SK-N-MC (cell line): ENCODE measurements around the gene NEK3.
"Not testable (repeated sequence)": the region's sequence is repeated elsewhere in the genome, so short reads cannot be mapped to it uniquely, and the experiment has no call there.

Source experiments
- DNase-seq: peaks from one replicate; pipeline ENCODE4 v3.0.0-alpha.2; 2011; ENCODE audit warnings: low read depth, low spot score
- H3K27ac ChIP-seq: fragments of 200-600 bp; sonication (generic); 2 replicates; pipeline ENCODE4 v1.5.1; 2016; ENCODE audit warnings: mixed run types
- H3K36me3 ChIP-seq: fragments of 200-600 bp; sonication (generic); 2 replicates; pipeline ENCODE4 v1.6.1; 2017; ENCODE audit warnings: antibody characterized with exemption, low read length, mixed read lengths; ENCODE audit not compliant: insufficient read depth
- H3K4me3 ChIP-seq: fragments of 200-600 bp; sonication (generic); 2 replicates; pipeline ENCODE4 v1.5.1; 2016
- H3K9ac ChIP-seq: fragments of 200-600 bp; sonication (generic); 2 replicates; pipeline ENCODE4 v1.8.0; 2017; ENCODE audit warnings: mixed run types, mixed read lengths; ENCODE audit not compliant: insufficient read length
- H3K9me3 ChIP-seq: fragments of 200-600 bp; sonication (generic); 2 replicates; pipeline ENCODE4 v1.6.1; 2017; ENCODE audit warnings: low read depth, mild to moderate bottlenecking, antibody characterized with exemption, low read length, moderate library complexity, mixed read lengths
- EZH2 ChIP-seq: fragments of 200-600 bp; sonication (generic); IDR thresholded peaks from one replicate; pipeline ENCODE4 v1.6.1; 2017; ENCODE audit warnings: antibody characterized with exemption
- FOXP2 ChIP-seq: optimal IDR thresholded peaks from 2 replicates; pipeline ENCODE3; 2011; ENCODE audit warnings: mild to moderate bottlenecking, moderate library complexity; ENCODE audit not compliant: insufficient read depth; ENCODE audit errors: extremely low read length, control extremely low read depth
- POLR2AphosphoS5 ChIP-seq: IDR thresholded peaks from 2 replicates; pipeline ENCODE4 v1.6.1; 2012; ENCODE audit warnings: mild to moderate bottlenecking, low read depth, low read length, borderline replicate concordance

Gene NEK3, protein sequence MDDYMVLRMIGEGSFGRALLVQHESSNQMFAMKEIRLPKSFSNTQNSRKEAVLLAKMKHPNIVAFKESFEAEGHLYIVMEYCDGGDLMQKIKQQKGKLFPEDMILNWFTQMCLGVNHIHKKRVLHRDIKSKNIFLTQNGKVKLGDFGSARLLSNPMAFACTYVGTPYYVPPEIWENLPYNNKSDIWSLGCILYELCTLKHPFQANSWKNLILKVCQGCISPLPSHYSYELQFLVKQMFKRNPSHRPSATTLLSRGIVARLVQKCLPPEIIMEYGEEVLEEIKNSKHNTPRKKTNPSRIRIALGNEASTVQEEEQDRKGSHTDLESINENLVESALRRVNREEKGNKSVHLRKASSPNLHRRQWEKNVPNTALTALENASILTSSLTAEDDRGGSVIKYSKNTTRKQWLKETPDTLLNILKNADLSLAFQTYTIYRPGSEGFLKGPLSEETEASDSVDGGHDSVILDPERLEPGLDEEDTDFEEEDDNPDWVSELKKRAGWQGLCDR

DNA sequence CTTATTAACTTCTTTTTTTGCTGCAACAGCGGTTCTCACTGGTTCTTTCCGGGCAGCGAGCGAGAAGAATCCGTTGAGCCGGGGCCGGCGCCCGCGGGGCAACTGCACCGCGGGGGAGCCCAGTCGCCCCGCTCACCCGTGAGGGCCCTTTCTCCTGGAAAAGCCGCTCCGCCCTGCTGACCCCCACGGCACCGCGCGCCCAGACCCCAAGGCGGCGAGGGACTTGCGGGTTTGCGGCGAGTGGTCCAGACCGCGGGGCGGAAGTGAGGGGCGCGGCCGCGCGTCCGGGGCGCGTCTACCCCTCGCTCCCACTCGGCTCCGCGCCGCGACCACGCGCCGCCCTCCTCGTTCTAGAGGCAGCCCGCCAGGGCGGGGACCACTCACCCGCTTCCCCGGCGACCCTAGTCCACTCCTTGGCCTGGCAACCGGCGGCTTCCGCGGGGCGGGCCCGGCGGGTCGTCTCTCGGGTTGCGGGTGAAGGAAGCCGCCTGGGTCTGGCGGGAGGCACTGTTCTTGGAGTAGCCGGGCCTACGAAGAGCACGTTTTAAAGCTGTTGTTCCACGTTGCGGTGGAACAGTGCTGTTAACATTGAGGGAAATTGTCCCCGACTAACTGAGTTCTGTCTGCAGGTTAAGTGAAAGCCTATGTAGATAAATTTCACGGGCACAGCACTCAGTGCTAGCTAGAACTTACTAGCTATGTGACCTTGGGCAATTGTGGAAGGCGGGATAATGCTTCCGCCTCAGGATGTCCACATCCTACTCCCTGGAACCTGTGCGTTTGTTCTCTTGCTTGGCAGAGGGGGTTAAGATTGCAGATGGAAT is at the start of gene NEK3:
NEK3 (minus strand) TSS at position 439 of the 824 bp plus-strand sequence. CDS start 3,406 bp downstream, outside the sequence.
- no peaks in the 10 kb centered on the region for H3K36me3 ChIP-seq
- peak within 1 kb of the TSS; percentile 66 for H3K9ac ChIP-seq
- no peaks in the 10 kb centered on the region for H3K9me3 ChIP-seq
- H3K27ac ChIP-seq = no peak within 1 kb of the TSS
- DNase-seq = no peak
- TF ChIP-seq POLR2AphosphoS5 (peak; percentile 34; the same call in 1 of the 2 replicates), EZH2 (no peak), FOXP2 (no peak)
- H3K4me3 ChIP-seq = peak within 1 kb of the TSS; percentile 78

- DNase-seq, H3K36me3 ChIP-seq, H3K27ac ChIP-seq, H3K4me3 ChIP-seq, H3K9me3 ChIP-seq, H3K9ac ChIP-seq: not testable (repeated sequence)
Observed at GRCh38 chr13:52208384-52208783, 49.0 kb upstream of the NEK3 start.

GRCh38 chr13:52207896-52208295 is 48.5 kb upstream of the NEK3 start:
- H3K9ac ChIP-seq, H3K27ac ChIP-seq, H3K36me3 ChIP-seq, H3K9me3 ChIP-seq, DNase-seq, H3K4me3 ChIP-seq: not testable (repeated sequence)

DNA sequence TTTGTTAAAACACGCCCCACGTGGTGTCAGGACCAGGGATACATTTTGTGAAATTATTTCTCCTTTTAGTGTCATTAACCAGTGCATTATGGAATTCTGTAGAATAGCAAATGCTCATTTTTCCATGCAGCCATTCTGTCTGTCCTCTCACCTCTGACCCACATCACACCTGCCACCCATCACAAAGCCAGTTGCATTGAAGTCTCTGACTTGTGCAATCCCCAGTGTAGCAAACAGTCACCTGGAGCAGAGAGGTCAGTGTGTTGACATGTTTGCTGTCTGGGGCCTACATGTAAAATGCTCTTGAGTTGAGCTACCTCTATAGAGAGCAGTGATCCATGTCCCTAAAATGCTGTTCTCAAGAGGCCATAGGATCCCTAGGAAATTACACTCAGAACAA is 47.9 kb upstream of the NEK3 start:
- not testable (repeated sequence) for H3K9me3 ChIP-seq, DNase-seq, H3K36me3 ChIP-seq, H3K4me3 ChIP-seq, H3K9ac ChIP-seq, H3K27ac ChIP-seq

DNA sequence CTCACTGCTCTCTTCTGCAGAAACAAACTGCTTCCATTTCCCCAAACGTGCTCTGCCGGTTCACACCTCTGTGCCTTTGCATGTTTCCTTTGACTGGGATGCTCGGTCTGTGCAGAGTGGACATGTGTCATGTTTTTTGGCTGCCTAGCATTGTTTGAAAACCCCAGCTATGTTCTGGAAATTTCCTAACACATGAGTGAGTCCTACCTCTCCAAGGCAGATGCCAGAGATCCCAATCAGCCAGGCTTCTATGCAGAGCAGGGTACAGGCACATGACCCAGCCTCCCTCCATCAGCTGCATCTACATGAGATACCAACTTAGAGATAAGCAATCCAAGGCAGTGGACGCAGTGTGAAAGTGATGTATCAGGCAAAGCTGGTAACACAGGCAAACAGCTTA is 45.1 kb upstream of the NEK3 start:
- H3K27ac ChIP-seq, H3K9ac ChIP-seq, H3K36me3 ChIP-seq, H3K4me3 ChIP-seq, DNase-seq, H3K9me3 ChIP-seq: not testable (repeated sequence)

- H3K27ac ChIP-seq, H3K4me3 ChIP-seq, H3K9ac ChIP-seq, H3K36me3 ChIP-seq, H3K9me3 ChIP-seq, DNase-seq: not testable (repeated sequence)
Observed at GRCh38 chr13:52203864-52204263, 44.5 kb upstream of the NEK3 start.

GRCh38 chr13:52202506-52202905 is 43.1 kb upstream of the NEK3 start:
- not testable (repeated sequence) for H3K27ac ChIP-seq, H3K9me3 ChIP-seq, H3K36me3 ChIP-seq, H3K9ac ChIP-seq, H3K4me3 ChIP-seq, DNase-seq

GRCh38 chr13:52201439-52202193 is 42.2 kb upstream of the NEK3 start:
- not testable (repeated sequence) for H3K9ac ChIP-seq, H3K27ac ChIP-seq, H3K9me3 ChIP-seq, H3K36me3 ChIP-seq, H3K4me3 ChIP-seq
- DNase-seq = peak; percentile 26

DNA sequence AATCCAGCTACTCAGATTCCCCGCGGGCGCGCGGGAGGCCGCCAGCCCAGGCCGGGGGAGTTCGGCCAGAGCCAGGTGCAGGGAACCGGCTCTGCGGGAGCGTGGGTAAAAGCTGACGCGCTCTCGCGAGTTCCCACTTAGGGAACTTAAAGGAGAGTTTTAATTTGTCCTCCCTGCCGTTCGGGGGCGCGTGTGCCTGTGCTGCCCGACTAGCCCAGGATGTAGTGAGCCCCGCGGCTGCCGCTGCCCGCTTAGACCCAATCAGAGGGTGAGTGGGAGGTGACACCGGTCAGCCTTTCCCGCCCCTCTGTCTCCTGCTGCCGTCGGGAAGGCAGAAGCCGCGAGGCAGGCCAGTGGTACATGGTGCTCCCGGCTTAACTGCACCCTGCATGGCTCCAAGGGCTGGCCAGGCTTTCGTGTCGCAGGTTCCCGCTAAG is 36.0 kb upstream of the NEK3 start:
- Histone ChIP-seq H3K36me3 (no peaks in the 10 kb centered on the region), H3K4me3 (no peak overlapping the region), H3K9me3 (no peaks in the 10 kb centered on the region), H3K9ac (no peak overlapping the region), H3K27ac (no peak overlapping the region)
- no peak for TF ChIP-seq POLR2AphosphoS5
- no peak for TF ChIP-seq FOXP2
- DNase-seq = no peak
